Left lung (tissue), 10 donors: ENCODE results near the gene ZNF576. TPM values are rescaled to one million over a fixed set of nuclear protein-coding genes. Genes with fewer than 3 reads are reported as not detected.
A peak's percentile ranks its signal among the peaks of the same experiment; 100 is the strongest.
"Not testable (repeated sequence)": the region's sequence is repeated elsewhere in the genome, so short reads cannot be mapped to it uniquely, and the experiment has no call there.

Experiments
- ATAC-seq: fragments of 200-7000 bp; cut with Tn5 transposase; one replicate; pipeline ENCODE4 v1.9.1; 2020; ENCODE audit warnings: moderate library complexity
- DNase-seq, 4 donors: peaks; one replicate each; pipeline ENCODE4 v3.0.0-alpha.2; 2013 to 2020
- H3K27ac ChIP-seq, 2 donors: fragments of 200-600 bp; sonication (generic) in 1 of 2; one replicate each; pipeline versions ENCODE4 v1.5.0 to v1.8.0; 2020 to 2021
- H3K27me3 ChIP-seq, 2 donors: fragments of 200-600 bp; sonication (generic) in 1 of 2; one replicate each; pipeline versions ENCODE4 v1.5.0 to v1.8.0; 2020 to 2021
- H3K36me3 ChIP-seq, 2 donors: fragments of 200-600 bp; sonication (generic) in 1 of 2; one replicate each; pipeline versions ENCODE4 v1.5.0 to v1.8.0; 2020 to 2021
- H3K4me1 ChIP-seq, 2 donors: fragments of 200-600 bp; one replicate each; pipeline ENCODE4 v1.8.0; 2021
- H3K4me3 ChIP-seq, 2 donors: fragments of 200-600 bp; sonication (generic) in 1 of 2; one replicate each; pipeline versions ENCODE4 v1.5.0 to v1.8.0; 2020 to 2021; ENCODE audit warnings: mild to moderate bottlenecking in 1 of 2
- H3K9me3 ChIP-seq, 2 donors: fragments of 200-600 bp; sonication (generic) in 1 of 2; one replicate each; pipeline versions ENCODE4 v1.5.0 to v1.8.0; 2020 to 2021
- CTCF ChIP-seq, 2 donors: fragments of 200-600 bp; sonication (generic) in 1 of 2; IDR thresholded peaks; one replicate each; pipeline versions ENCODE4 v1.5.0 to v1.8.0; 2021; ENCODE audit warnings: antibody characterized with exemption in 2 of 2
- intact Hi-C, 2 donors: fragments of 100-400 bp; cut with DNase I; formaldehyde crosslinking; loops; one replicate each; pipeline versions ENCODE4 v1.11.2 to v1.14.2; 2022
- polyA plus RNA-seq, 6 donors: library from polyadenylated mRNA; unstranded; fragments of 120-200 nt; gene quantifications; one replicate each; pipeline ENCODE4 v1.2.1, GENCODE V29; 2013; ENCODE audit not compliant: insufficient read length in 6 of 6
- total RNA-seq, 2 donors: library from RNA; stranded (reverse); fragmentation: NEBNext Ultra II Directional; extraction: Animal tissue kit (Norgen Biotek cat#: 25700); gene quantifications; one replicate each; pipeline ENCODE4 v1.2.1, GENCODE V29; 2021
- donor health status: DM: no; HTN: yes; CAD: no.
- donor health status: DM: no; HTN: no; CAD: no.

Gene ZNF576
- total and polyA plus RNA-seq, 8 donors: 9.3 to 14.4 (median 11.5) TPM

GRCh38 chr19:43644181-43644580 lies 47.8 kb downstream of the ZNF576 start:
- intact Hi-C loops: loop anchor here in 1 of 2 donors (10.0 kb wide), 1 partner anchor 89 kb away; no protein-coding TSS in a partner anchor
- Histone ChIP-seq H3K36me3 (peaks cover 0 to 37% of the 10 kb centered on the region in 2 donors), H3K9me3 (no peaks in the 10 kb centered on the region), H3K27me3 (peaks cover 0 to 22% of the 10 kb centered on the region in 2 donors), H3K4me1 (peaks cover 7% of the 10 kb centered on the region in 2 donors), H3K27ac (no peak overlapping the region), H3K4me3 (no peak overlapping the region)
- ATAC-seq: no peak
- DNase-seq: no peak
- TF ChIP-seq CTCF (IDR thresholded peaks at IDR 0.05): no peak

- H3K36me3 ChIP-seq: peaks cover 0 to 81% of the 10 kb centered on the region in 2 donors
- TF ChIP-seq CTCF (IDR thresholded peaks at IDR 0.05): no peak
- H3K9me3 ChIP-seq: no peaks in the 10 kb centered on the region
- no peak overlapping the region for H3K4me3 ChIP-seq
- no peaks in the 10 kb centered on the region for H3K4me1 ChIP-seq
- DNase-seq (peak in 1 of 4 donors; percentile 17), ATAC-seq (no peak)
- H3K27me3 ChIP-seq: no peaks in the 10 kb centered on the region
- H3K27ac ChIP-seq: no peak overlapping the region
- intact Hi-C loops: loop anchor here in 1 of 2 donors (10.0 kb wide), 1 partner anchor 94 kb away; no protein-coding TSS in a partner anchor
Measured at GRCh38 chr19:43648633-43649032, 52.2 kb downstream of the ZNF576 start.

- no peak for ATAC-seq
- H3K36me3 ChIP-seq: peaks cover 0 to 90% of the 10 kb centered on the region in 2 donors
Measured at GRCh38 chr19:43649514-43649913, 53.1 kb downstream of the ZNF576 start.

GRCh38 chr19:43650276-43650675 lies 53.9 kb downstream of the ZNF576 start:
- ATAC-seq, H3K27ac ChIP-seq, intact Hi-C loops, H3K4me1 ChIP-seq, H3K9me3 ChIP-seq, H3K27me3 ChIP-seq, H3K4me3 ChIP-seq: not testable (repeated sequence)
- peak in 1 of 4 donors; percentile 26 for DNase-seq
- H3K36me3 ChIP-seq: peaks cover 0 to 98% of the 10 kb centered on the region in 2 donors

More at GRCh38 chr19:43649514-43649913, 53.1 kb downstream of the ZNF576 start:
- H3K4me3 ChIP-seq: no peak overlapping the region
- no peak for DNase-seq
- no peak overlapping the region for H3K27ac ChIP-seq
- H3K4me1 ChIP-seq: no peaks in the 10 kb centered on the region
- intact Hi-C loops: loop anchor here in 1 of 2 donors (10.0 kb wide), 1 partner anchor 95 kb away; no protein-coding TSS in a partner anchor
- no peaks in the 10 kb centered on the region for H3K9me3 ChIP-seq
- no peaks in the 10 kb centered on the region for H3K27me3 ChIP-seq
- no peak for TF ChIP-seq CTCF (IDR thresholded peaks at IDR 0.05)

Other genes starting within 250 kb of the ZNF576 start
- 10 to 100 TPM in 1 of 2 donors, not detected in 1; 13.8 TPM for gene CD177, start 242.9 kb upstream of the ZNF576 start, total RNA-seq
- gene CD177, start 242.9 kb upstream of the ZNF576 start, polyA plus RNA-seq: under 1 TPM; 0.17 to 0.78 (median 0.39) TPM
- gene TEX101, start 181.7 kb upstream of the ZNF576 start, total RNA-seq: not detected
- not detected for gene TEX101, start 181.7 kb upstream of the ZNF576 start, polyA plus RNA-seq
- 1 to 10 TPM in 1 of 2 donors, under 1 TPM in 1; 0.73 to 1.1 TPM for gene LYPD3, start 131.0 kb upstream of the ZNF576 start, total RNA-seq
- gene LYPD3, start 131.0 kb upstream of the ZNF576 start, polyA plus RNA-seq: 1 to 10 TPM; 1.2 to 2.1 (median 1.2) TPM
- gene PHLDB3, start 91.8 kb upstream of the ZNF576 start, total RNA-seq: 1 to 10 TPM; 4.5 to 8.3 TPM
- 10 to 100 TPM in 3 of 6 donors, 1 to 10 TPM in 3; 7.5 to 13.3 (median 10.1) TPM for gene PHLDB3, start 91.8 kb upstream of the ZNF576 start, polyA plus RNA-seq
- gene ETHE1, start 69.4 kb upstream of the ZNF576 start, total RNA-seq: 10 to 100 TPM; 37.5 to 39.8 TPM
- 10 to 100 TPM; 17.1 to 20.5 (median 19.9) TPM for gene ETHE1, start 69.4 kb upstream of the ZNF576 start, polyA plus RNA-seq
- gene ZNF575, start 63.4 kb upstream of the ZNF576 start, total RNA-seq: 1 to 10 TPM; 2.1 to 2.5 TPM
- gene ZNF575, start 63.4 kb upstream of the ZNF576 start, polyA plus RNA-seq: 1 to 10 TPM; 1.2 to 3.3 (median 2.2) TPM
- gene XRCC1, start 21.1 kb upstream of the ZNF576 start, total RNA-seq: 10 to 100 TPM; 25.2 to 30.6 TPM
- 10 to 100 TPM; 52.8 to 70.0 (median 57.4) TPM for gene XRCC1, start 21.1 kb upstream of the ZNF576 start, polyA plus RNA-seq
- gene PINLYP, start 20.8 kb upstream of the ZNF576 start, total RNA-seq: 1 to 10 TPM; 6.2 to 7.1 TPM
- 10 to 100 TPM; 15.4 to 21.2 (median 18.2) TPM for gene PINLYP, start 20.8 kb upstream of the ZNF576 start, polyA plus RNA-seq
- gene IRGQ, start 461 bp upstream of the ZNF576 start, total RNA-seq: 10 to 100 TPM; 22.0 to 27.6 TPM
- 10 to 100 TPM; 15.1 to 18.5 (median 17.1) TPM for gene IRGQ, start 461 bp upstream of the ZNF576 start, polyA plus RNA-seq
- gene SRRM5, start 15.5 kb downstream of the ZNF576 start, total RNA-seq: under 1 TPM; 0.10 to 0.32 TPM
- gene SRRM5, start 15.5 kb downstream of the ZNF576 start, polyA plus RNA-seq: 1 to 10 TPM; 1.1 to 2.5 (median 2.2) TPM
- 10 to 100 TPM; 24.7 to 41.5 TPM for gene ZNF428, start 23.0 kb downstream of the ZNF576 start, total RNA-seq
- gene ZNF428, start 23.0 kb downstream of the ZNF576 start, polyA plus RNA-seq: 10 to 100 TPM; 71.8 to 99.9 (median 88.1) TPM
- gene CADM4, start 43.3 kb downstream of the ZNF576 start, total RNA-seq: 10 to 100 TPM in 1 of 2 donors, 1 to 10 TPM in 1; 4.7 to 12.1 TPM
- gene CADM4, start 43.3 kb downstream of the ZNF576 start, polyA plus RNA-seq: 10 to 100 TPM; 17.2 to 24.0 (median 21.2) TPM
- gene PLAUR, start 73.6 kb downstream of the ZNF576 start, total RNA-seq: 100 to 1,000 TPM in 1 of 2 donors, 10 to 100 TPM in 1; 76.5 to 119 TPM
- 10 to 100 TPM; 13.7 to 22.0 (median 17.8) TPM for gene PLAUR, start 73.6 kb downstream of the ZNF576 start, polyA plus RNA-seq
- not detected for gene IRGC, start 119.5 kb downstream of the ZNF576 start, total RNA-seq
- gene IRGC, start 119.5 kb downstream of the ZNF576 start, polyA plus RNA-seq: not detected
- gene SMG9, start 158.4 kb downstream of the ZNF576 start, total RNA-seq: 10 to 100 TPM; 40.9 to 49.6 TPM
- gene SMG9, start 158.4 kb downstream of the ZNF576 start, polyA plus RNA-seq: 10 to 100 TPM; 48.5 to 66.2 (median 55.7) TPM
- 10 to 100 TPM in 1 of 2 donors, 1 to 10 TPM in 1; 9.6 to 21.5 TPM for gene KCNN4, start 184.4 kb downstream of the ZNF576 start, total RNA-seq
- 1 to 10 TPM in 5 of 6 donors, under 1 TPM in 1; 0.67 to 4.3 (median 2.0) TPM for gene KCNN4, start 184.4 kb downstream of the ZNF576 start, polyA plus RNA-seq
- 1 to 10 TPM; 2.2 to 6.3 TPM for gene LYPD5, start 205.9 kb downstream of the ZNF576 start, total RNA-seq
- gene LYPD5, start 205.9 kb downstream of the ZNF576 start, polyA plus RNA-seq: under 1 TPM; 0.20 to 0.80 (median 0.46) TPM
- 10 to 100 TPM in 1 of 2 donors, 1 to 10 TPM in 1; 8.1 to 10.4 TPM for gene ZNF283, start 230.7 kb downstream of the ZNF576 start, total RNA-seq
- gene ZNF283, start 230.7 kb downstream of the ZNF576 start, polyA plus RNA-seq: 10 to 100 TPM; 19.2 to 26.8 (median 22.6) TPM